ENCODE data around the gene CLASRP.

The CLASRP gene

GRCh38 chr19:45070214-45070613, 31.4 kb downstream of the CLASRP start:
- TF ChIP-seq CREB5 (CRISPR knock-in tag; IDR thresholded peaks at IDR 0.05; ENCODE audit: low read depth) = no peak
- TF ChIP-seq RARB (CRISPR knock-in tag; IDR thresholded peaks at IDR 0.05) = no peak
- TF ChIP-seq OSR1 (CRISPR knock-in tag; IDR thresholded peaks at IDR 0.05) = no peak
- no peak for TF ChIP-seq TOX (CRISPR knock-in tag; IDR thresholded peaks at IDR 0.05; ENCODE audit: borderline replicate concordance)
- no peak for TF ChIP-seq BACH2 (CRISPR knock-in tag; IDR thresholded peaks at IDR 0.05; ENCODE audit: borderline replicate concordance)
- no peak for TF ChIP-seq TSHZ2 (CRISPR knock-in tag; IDR thresholded peaks at IDR 0.05)
- no peak for TF ChIP-seq POU6F1 (CRISPR knock-in tag; IDR thresholded peaks at IDR 0.05; ENCODE audit: borderline replicate concordance, low read depth)
- TF ChIP-seq GLIS3 (CRISPR knock-in tag; IDR thresholded peaks at IDR 0.05) = no peak
- no peak for TF ChIP-seq ZC3H10 (CRISPR knock-in tag; IDR thresholded peaks at IDR 0.05)
- ATAC-seq = no peak

GRCh38 chr19:45070861-45071544, 32.2 kb downstream of the CLASRP start:
- TF ChIP-seq ZC3H10 (CRISPR knock-in tag; IDR thresholded peaks at IDR 0.05) = no peak
- TF ChIP-seq RARB (CRISPR knock-in tag; IDR thresholded peaks at IDR 0.05) = no peak
- no peak for TF ChIP-seq CSRNP3 (CRISPR knock-in tag; IDR thresholded peaks at IDR 0.05)
- no peak for TF ChIP-seq CSDC2 (CRISPR knock-in tag; IDR thresholded peaks at IDR 0.05)
- no peak for TF ChIP-seq CREB5 (CRISPR knock-in tag; IDR thresholded peaks at IDR 0.05; ENCODE audit: low read depth)
- no peak for TF ChIP-seq SNAI2 (CRISPR knock-in tag; IDR thresholded peaks at IDR 0.05)
- no peak for TF ChIP-seq PPARA (CRISPR knock-in tag; IDR thresholded peaks at IDR 0.05; ENCODE audit: borderline replicate concordance)
- TF ChIP-seq ZFP30 (CRISPR knock-in tag; IDR thresholded peaks at IDR 0.05) = no peak
- TF ChIP-seq ZFP3 (CRISPR knock-in tag; IDR thresholded peaks at IDR 0.05) = no peak
- TF ChIP-seq OSR1 (CRISPR knock-in tag; IDR thresholded peaks at IDR 0.05) = no peak

GRCh38 chr19:45071545-45071938, 32.7 kb downstream of the CLASRP start:
- ATAC-seq = no peak
- no peak for TF ChIP-seq ZNF70 (CRISPR knock-in tag; IDR thresholded peaks at IDR 0.05)
- no peak for TF ChIP-seq SNAI2 (CRISPR knock-in tag; IDR thresholded peaks at IDR 0.05)
- no peak for TF ChIP-seq OSR1 (CRISPR knock-in tag; IDR thresholded peaks at IDR 0.05)
- no peak for TF ChIP-seq CSRNP3 (CRISPR knock-in tag; IDR thresholded peaks at IDR 0.05)
- no peak for TF ChIP-seq ISL1 (CRISPR knock-in tag; IDR thresholded peaks at IDR 0.05)
- TF ChIP-seq CSDC2 (CRISPR knock-in tag; IDR thresholded peaks at IDR 0.05) = no peak
- TF ChIP-seq PPARA (CRISPR knock-in tag; IDR thresholded peaks at IDR 0.05; ENCODE audit: borderline replicate concordance) = no peak
- TF ChIP-seq ZFP30 (CRISPR knock-in tag; IDR thresholded peaks at IDR 0.05) = no peak
- TF ChIP-seq TCF4 (CRISPR knock-in tag; IDR thresholded peaks at IDR 0.05; ENCODE audit: borderline replicate concordance) = no peak

More at GRCh38 chr19:45070861-45071544, 32.2 kb downstream of the CLASRP start:
- no peak for ATAC-seq

Measured in SK-N-SH treated with all-trans-retinoic acid at 6 μM for 48 hours (cell line).